Psoas muscle (tissue), 8 donors: ENCODE data around the gene FBLIM1. TPM values are rescaled to one million over a fixed set of nuclear protein-coding genes. Genes with fewer than 3 reads are reported as not detected.

Experiments
- ATAC-seq, 4 donors: fragments of 200-7000 bp; cut with Tn5 transposase; one replicate each; pipeline ENCODE4 v1.9.1; 2020; ENCODE audit warnings: moderate library complexity in 3 of 4, mild to moderate bottlenecking in 2 of 4
- DNase-seq, 2 donors: peaks; one replicate each; pipeline ENCODE4 v3.0.0-alpha.2; 2020
- H3K27ac ChIP-seq: fragments of 200-600 bp; one replicate; pipeline ENCODE4 v1.8.0; 2022
- H3K27me3 ChIP-seq, 3 donors: fragments of 200-600 bp in 1 of 3; one replicate each; pipeline versions ENCODE4 v1.6.1 to v1.8.0; 2013 to 2022; ENCODE audit warnings: low read length in 2 of 3, mild to moderate bottlenecking in 2 of 3, moderate library complexity in 1 of 3; ENCODE audit not compliant: insufficient read depth in 3 of 3
- H3K36me3 ChIP-seq, 2 donors: fragments of 200-600 bp in 1 of 2; one replicate each; pipeline versions ENCODE4 v1.6.1 to v1.8.0; 2013 to 2022; ENCODE audit warnings: low read depth in 1 of 2, mild to moderate bottlenecking in 1 of 2, moderate library complexity in 1 of 2; ENCODE audit not compliant: insufficient read depth in 1 of 2
- H3K4me1 ChIP-seq: fragments of 200-600 bp; one replicate; pipeline ENCODE4 v1.8.0; 2022
- H3K4me3 ChIP-seq: fragments of 200-600 bp; one replicate; pipeline ENCODE4 v1.8.0; 2022; ENCODE audit warnings: mild to moderate bottlenecking
- H3K9me3 ChIP-seq: fragments of 200-600 bp; one replicate; pipeline ENCODE4 v1.8.0; 2022
- WGBS, 3 donors: extraction: QIAGEN DNeasy Blood & Tissue Kit; methylation state at CpG; one replicate each; pipeline versions ENCODE4 v1.1.6 to v1.1.7; 2013; 5-methylcytosine and 5-hydroxymethylcytosine counted together
- intact Hi-C, 2 donors: fragments of 100-400 bp; cut with DNase I; formaldehyde crosslinking; loops; one replicate each; pipeline versions ENCODE4 v1.11.0 to v1.14.2; 2022
- polyA plus RNA-seq, 3 donors: library from polyadenylated mRNA; stranded (reverse); fragments of 200-250 nt; gene quantifications; one replicate each; pipeline ENCODE4 v1.2.3, GENCODE V29; 2013
- total RNA-seq, 4 donors: library from RNA; stranded (reverse); fragmentation: NEBNext Ultra II Directional in 2 of 4; extraction: Animal tissue kit (Norgen Biotek cat#: 25700) in 2 of 4; gene quantifications; one replicate each; pipeline versions ENCODE4 v1.2.1 to v1.2.4, GENCODE V29; 2021 to 2023
- TF ChIP-seq, protein P1 (sequence below): fragments of 200-600 bp; IDR thresholded peaks from one replicate; pipeline ENCODE4 v1.8.0; 2022; ENCODE audit warnings: antibody characterized with exemption
- donor health status: healthy with polysubstance abuse.
- donor health status: DM: no; HTN: no; CAD: no; lungs with moderate emphysema.
- donor health status: Bipolar disorder and iron deficiency.
- donor health status: healthy.
- donor health status: DM: yes; HTN: yes; CAD: no.
- donor health status: DM: no; HTN: no; CAD: no.
- donor health status: DM: no; HTN: no; CAD: no.
- donor health status: DM: yes; HTN: yes; CAD: no.

Gene FBLIM1
- total and polyA plus RNA-seq, 7 donors: 2.5 to 11.3 (median 2.9) TPM

DNA sequence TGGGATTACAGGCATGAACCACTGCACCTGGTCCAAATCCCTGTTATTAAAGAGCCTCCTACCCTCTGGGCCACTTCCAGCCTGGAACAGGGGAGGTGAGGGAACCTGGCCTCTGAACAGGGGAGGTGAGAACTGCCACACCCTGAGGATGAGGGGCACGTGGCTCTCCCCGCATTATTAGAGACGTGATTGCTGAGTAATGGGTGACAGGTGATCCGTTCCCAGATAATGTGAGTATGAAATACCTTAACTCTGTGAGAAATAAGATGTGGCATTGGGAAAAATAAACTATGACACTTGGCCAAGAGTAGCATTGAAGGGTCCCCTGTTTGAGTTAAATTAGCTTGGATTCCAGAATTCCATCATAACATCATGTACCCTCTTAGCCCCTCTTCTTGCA, 36.2 kb upstream of the FBLIM1 start:
- intact Hi-C loops: no loop called here
- H3K27me3 ChIP-seq: no peaks in the 10 kb centered on the region
- TF ChIP-seq, protein P1, sequence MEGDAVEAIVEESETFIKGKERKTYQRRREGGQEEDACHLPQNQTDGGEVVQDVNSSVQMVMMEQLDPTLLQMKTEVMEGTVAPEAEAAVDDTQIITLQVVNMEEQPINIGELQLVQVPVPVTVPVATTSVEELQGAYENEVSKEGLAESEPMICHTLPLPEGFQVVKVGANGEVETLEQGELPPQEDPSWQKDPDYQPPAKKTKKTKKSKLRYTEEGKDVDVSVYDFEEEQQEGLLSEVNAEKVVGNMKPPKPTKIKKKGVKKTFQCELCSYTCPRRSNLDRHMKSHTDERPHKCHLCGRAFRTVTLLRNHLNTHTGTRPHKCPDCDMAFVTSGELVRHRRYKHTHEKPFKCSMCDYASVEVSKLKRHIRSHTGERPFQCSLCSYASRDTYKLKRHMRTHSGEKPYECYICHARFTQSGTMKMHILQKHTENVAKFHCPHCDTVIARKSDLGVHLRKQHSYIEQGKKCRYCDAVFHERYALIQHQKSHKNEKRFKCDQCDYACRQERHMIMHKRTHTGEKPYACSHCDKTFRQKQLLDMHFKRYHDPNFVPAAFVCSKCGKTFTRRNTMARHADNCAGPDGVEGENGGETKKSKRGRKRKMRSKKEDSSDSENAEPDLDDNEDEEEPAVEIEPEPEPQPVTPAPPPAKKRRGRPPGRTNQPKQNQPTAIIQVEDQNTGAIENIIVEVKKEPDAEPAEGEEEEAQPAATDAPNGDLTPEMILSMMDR: no peak
- H3K4me3 ChIP-seq: no peak overlapping the region
- peak overlapping the region; percentile 38 for H3K27ac ChIP-seq
- 67 to 90% (median 68%) methylated on average over 4 of the region's 4 CpGs for WGBS, 3 donors
- H3K36me3 ChIP-seq: peaks cover 5 to 95% of the 10 kb centered on the region in 2 donors
- H3K4me1 ChIP-seq: peaks cover 39% of the 10 kb centered on the region
- no peak for DNase-seq
- no peaks in the 10 kb centered on the region for H3K9me3 ChIP-seq
- ATAC-seq: no peak

DNA sequence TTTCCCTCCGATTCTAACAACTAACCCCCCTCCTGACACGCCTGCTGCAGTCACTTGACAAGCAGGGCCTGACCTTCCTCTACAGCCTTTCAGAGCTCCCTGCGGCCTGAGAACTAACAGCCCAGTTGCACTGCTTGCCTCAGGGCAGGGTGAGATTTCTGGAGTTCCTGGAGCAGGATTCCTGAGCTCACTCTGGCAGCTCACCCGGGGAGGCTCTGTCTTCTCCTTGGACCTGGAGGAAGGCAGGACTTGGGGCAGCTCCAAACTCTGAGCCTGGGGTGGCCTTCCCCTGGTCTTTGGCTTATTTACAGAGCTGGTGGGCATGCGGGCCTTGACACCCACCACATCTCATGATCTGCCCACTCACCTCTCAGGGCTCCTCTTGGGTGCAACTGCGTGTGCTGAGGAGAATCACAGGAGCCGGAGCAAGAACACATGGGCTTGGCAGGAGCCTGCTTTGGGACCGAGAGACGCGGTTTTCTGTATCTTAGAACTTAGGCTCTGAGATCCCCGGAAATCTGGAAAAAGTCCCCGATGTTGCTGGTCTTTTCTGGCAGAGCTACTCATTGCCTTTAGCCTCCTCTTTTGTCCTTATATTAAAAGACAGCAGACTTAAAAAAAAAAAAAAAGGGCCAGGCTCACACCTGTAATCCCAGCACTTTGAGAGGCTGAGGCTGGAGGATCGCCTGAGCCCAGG, 35.6 kb upstream of the FBLIM1 start:
- H3K27me3 ChIP-seq: no peaks in the 10 kb centered on the region
- ATAC-seq: no peak
- intact Hi-C loops: no loop called here
- H3K4me3 ChIP-seq: no peak overlapping the region
- WGBS, 3 donors: 71 to 75% (median 72%) methylated on average over 13 of the region's 13 CpGs
- TF ChIP-seq, protein P1: no peak
- no peaks in the 10 kb centered on the region for H3K9me3 ChIP-seq
- peak overlapping the region; percentile 38 for H3K27ac ChIP-seq
- H3K4me1 ChIP-seq: peaks cover 38% of the 10 kb centered on the region
- peaks cover 5 to 95% of the 10 kb centered on the region in 2 donors for H3K36me3 ChIP-seq
- DNase-seq: no peak

DNA sequence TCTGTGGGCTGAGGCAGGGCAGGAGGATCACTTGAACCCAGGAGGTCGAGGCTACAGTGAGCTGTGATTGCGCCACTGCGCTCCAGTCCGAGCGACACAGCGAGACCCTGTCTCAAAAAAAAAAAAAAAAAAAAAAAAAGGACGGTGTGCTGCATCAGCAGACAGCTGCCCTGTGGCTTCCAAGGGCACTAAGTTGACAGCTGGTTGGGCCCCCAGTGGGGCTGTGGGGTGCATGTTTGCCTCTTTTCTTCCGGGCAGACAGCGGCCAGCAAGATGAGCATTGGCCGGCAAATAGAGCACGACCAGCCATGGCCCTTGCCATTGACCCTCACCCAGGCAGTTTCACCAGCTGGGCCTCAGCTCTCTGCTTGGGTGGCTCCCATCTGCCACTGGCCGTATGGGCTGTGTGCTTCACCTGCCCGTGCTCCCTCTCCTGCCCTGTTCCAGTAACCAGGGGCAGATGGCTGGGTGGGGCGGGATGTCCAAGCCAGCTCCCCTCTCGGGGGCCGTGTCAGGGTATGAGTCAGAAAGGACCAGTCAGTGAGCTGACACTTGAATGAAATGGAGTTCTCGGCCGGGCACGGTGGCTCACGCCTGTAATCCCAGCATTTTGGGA, 34.9 kb upstream of the FBLIM1 start:
- ATAC-seq (no peak), DNase-seq (no peak)
- Histone ChIP-seq H3K36me3 (peaks cover 7 to 96% of the 10 kb centered on the region in 2 donors), H3K27me3 (no peaks in the 10 kb centered on the region), H3K27ac (peak overlapping the region; percentile 38), H3K4me1 (peaks cover 38% of the 10 kb centered on the region), H3K4me3 (no peak overlapping the region), H3K9me3 (no peaks in the 10 kb centered on the region)
- TF ChIP-seq, protein P1: no peak
- 77 to 79% (median 77%) methylated on average over 19 to 20 of the region's 20 CpGs for WGBS, 3 donors
- intact Hi-C loops: no loop called here

DNA sequence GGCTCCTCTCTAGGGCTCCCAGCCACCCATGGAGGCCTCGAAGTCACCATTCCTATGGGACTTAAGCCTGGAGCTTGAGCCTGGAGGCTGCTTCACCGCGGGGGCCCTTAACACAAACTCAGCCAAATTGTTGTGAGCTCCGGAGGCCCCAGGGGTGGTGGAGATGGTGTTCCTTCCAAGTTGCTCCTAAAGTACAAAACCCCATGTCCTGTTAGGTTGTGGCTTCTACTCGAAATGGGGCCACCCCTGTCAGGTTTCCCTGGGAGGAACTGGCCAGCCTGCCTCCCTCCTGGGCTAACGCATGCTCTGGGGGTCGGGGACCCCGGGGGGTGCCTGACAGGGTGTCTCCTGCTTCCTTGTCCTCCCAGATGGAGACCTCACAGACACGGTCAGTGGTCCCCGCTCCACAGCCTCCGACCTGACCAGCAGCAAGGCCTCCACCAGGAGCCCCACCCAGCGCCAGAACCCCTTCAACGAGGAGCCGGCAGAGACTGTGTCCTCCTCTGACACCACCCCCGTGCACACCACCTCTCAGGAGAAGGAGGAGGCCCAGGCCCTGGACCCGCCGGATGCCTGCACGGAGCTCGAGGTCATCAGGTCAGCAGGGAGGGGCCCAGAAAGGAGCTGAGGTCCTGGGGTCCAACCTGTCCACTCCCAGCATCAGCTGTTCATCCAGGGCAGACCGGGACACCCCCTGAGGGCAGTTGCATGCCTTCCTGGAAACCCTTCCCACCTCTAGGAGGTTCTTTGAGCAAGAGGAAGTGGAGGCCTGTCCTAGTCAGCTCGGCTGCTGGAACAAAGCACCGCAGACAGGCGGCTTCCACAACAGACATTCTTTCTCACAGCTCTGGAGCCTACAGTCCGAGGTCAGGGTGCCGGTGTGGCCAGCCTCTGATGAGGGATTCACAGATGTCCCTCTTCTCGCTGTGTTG, 33.4 kb upstream of the FBLIM1 start:
- Histone ChIP-seq H3K4me1 (peaks cover 44% of the 10 kb centered on the region), H3K27me3 (no peaks in the 10 kb centered on the region), H3K4me3 (no peak overlapping the region), H3K27ac (peak overlapping the region; percentile 25), H3K9me3 (no peaks in the 10 kb centered on the region), H3K36me3 (peaks cover 3 to 96% of the 10 kb centered on the region in 2 donors)
- intact Hi-C loops: no loop called here
- ATAC-seq (no peak), DNase-seq (peak in 1 of 2 donors; percentile 55)
- TF ChIP-seq, protein P1: no peak
- WGBS, 3 donors: 80 to 84% (median 83%) methylated on average over 25 to 26 of the region's 26 CpGs
